IMR-90 (cell line): ENCODE results near the gene SEC22A. TPM values are rescaled to one million over a fixed set of nuclear protein-coding genes. Genes with fewer than 3 reads are reported as not detected.

Source experiments
- ATAC-seq: fragments of 200-7000 bp; cut with Tn5 transposase; 2 replicates; pipeline ENCODE4 v1.9.1; 2020; ENCODE audit warnings: low read depth, mild to moderate bottlenecking, moderate library complexity
- BruUV-seq: library from RNA; stranded (reverse); fragments of 400-500 nt; replicated peaks from 2 replicates; lab custom pipeline; 2021; lab: Mats Ljungman, UMichigan
- CTCF ChIA-PET: fragments of 300-600 bp; formaldehyde crosslinking; extraction: SDS; loops from one replicate; lab custom pipeline; 2021; ENCODE audit warnings: antibody characterized with exemption; lab: Yijun Ruan, JAX
- POLR2A ChIA-PET: fragments of 300-600 bp; sonication (Branson Sonifier 250); formaldehyde crosslinking; loops from one replicate; lab custom pipeline; 2022; ENCODE audit warnings: antibody characterized with exemption; ENCODE audit not compliant: unreplicated experiment; lab: Charles Lee
- DNase-seq: peaks from one replicate; pipeline ENCODE4 v3.0.0; 2013
- H2AFZ ChIP-seq: replicated peaks from 2 replicates; pipeline ENCODE3; 2013; ENCODE audit warnings: low read length, mild to moderate bottlenecking; ENCODE audit not compliant: poor library complexity
- H2AK5ac ChIP-seq: 2 replicates; pipeline ENCODE4 v1.6.1; 2013; ENCODE audit warnings: low read depth, low read length, inconsistent platforms
- H2AK9ac ChIP-seq: replicated peaks from 2 replicates; pipeline ENCODE3; 2013; ENCODE audit warnings: mild to moderate bottlenecking, low read depth, low read length, moderate library complexity; ENCODE audit not compliant: poor library complexity
- H2BK120ac ChIP-seq: 2 replicates; pipeline ENCODE4 v1.6.1; 2013; ENCODE audit warnings: low read depth, low read length, inconsistent platforms
- H2BK15ac ChIP-seq: 3 replicates; pipeline ENCODE4 v1.6.1; 2013; ENCODE audit warnings: low read depth, low read length, inconsistent platforms
- H2BK20ac ChIP-seq: 2 replicates; pipeline ENCODE4 v1.6.1; 2013; ENCODE audit warnings: low read depth, mild to moderate bottlenecking, inconsistent platforms, low read length, moderate library complexity
- H2BK5ac ChIP-seq: 2 replicates; pipeline ENCODE4 v1.6.1; 2013; ENCODE audit warnings: mild to moderate bottlenecking, low read depth, low read length, inconsistent platforms; ENCODE audit not compliant: poor library complexity, severe bottlenecking
- H3K14ac ChIP-seq: replicated peaks from 2 replicates; pipeline ENCODE4 v1.6.1; 2013; ENCODE audit warnings: low read depth, low read length, inconsistent platforms
- H3K18ac ChIP-seq: 2 replicates; pipeline ENCODE4 v1.6.1; 2013; ENCODE audit warnings: low read depth, low read length, control low read depth
- H3K23ac ChIP-seq: 2 replicates; pipeline ENCODE4 v1.6.1; 2013; ENCODE audit warnings: low read depth, low read length, inconsistent platforms
- H3K27ac ChIP-seq: 2 replicates; pipeline ENCODE4 v1.5.1; 2013; ENCODE audit warnings: mild to moderate bottlenecking, control low read depth, low read length; ENCODE audit not compliant: insufficient read depth
- H3K27me3 ChIP-seq: 2 replicates; pipeline ENCODE4 v1.6.1; 2013; ENCODE audit warnings: low read length; ENCODE audit not compliant: control insufficient read depth, insufficient read depth
- H3K36me3 ChIP-seq: 2 replicates; pipeline ENCODE4 v1.6.1; 2013; ENCODE audit warnings: low read length, mixed read lengths; ENCODE audit not compliant: control insufficient read depth, insufficient read depth
- H3K4ac ChIP-seq: 2 replicates; pipeline ENCODE4 v1.6.1; 2013; ENCODE audit warnings: low read depth, low read length, inconsistent platforms
- H3K4me1 ChIP-seq: 2 replicates; pipeline ENCODE4 v1.6.1; 2013; ENCODE audit warnings: low read length, mixed read lengths; ENCODE audit not compliant: control insufficient read depth, insufficient read depth
- H3K4me2 ChIP-seq: 2 replicates; pipeline ENCODE4 v1.6.1; 2013; ENCODE audit warnings: low read depth, mild to moderate bottlenecking, control low read depth, low read length, moderate library complexity
- H3K4me3 ChIP-seq: 2 replicates; pipeline ENCODE4 v1.5.1; 2013; ENCODE audit warnings: low read depth, mild to moderate bottlenecking, control low read depth, low read length, moderate library complexity; ENCODE audit not compliant: insufficient read depth
- H3K56ac ChIP-seq: 2 replicates; pipeline ENCODE4 v1.6.1; 2013; ENCODE audit warnings: low read length, inconsistent platforms; ENCODE audit not compliant: insufficient read depth; ENCODE audit errors: extremely low read depth
- H3K79me1 ChIP-seq, 2 experiments: 2 replicates each; pipeline ENCODE4 v1.6.1; 2013; ENCODE audit warnings: low read length in 2 of 2, inconsistent platforms in 1 of 2, low read depth in 1 of 2
- H3K9ac ChIP-seq: 2 replicates; pipeline ENCODE4 v1.6.1; 2013; ENCODE audit warnings: low read depth, low read length, control low read depth
- H3K9me1 ChIP-seq: 2 replicates; pipeline ENCODE4 v1.6.1; 2013; ENCODE audit warnings: low read length, inconsistent platforms; ENCODE audit not compliant: insufficient read depth
- H3K9me3 ChIP-seq: 2 replicates; pipeline ENCODE4 v1.6.1; 2013; ENCODE audit warnings: low read length; ENCODE audit not compliant: control insufficient read depth, insufficient read depth
- H4K20me1 ChIP-seq: 2 replicates; pipeline ENCODE4 v1.6.1; 2013; ENCODE audit warnings: low read length, inconsistent platforms; ENCODE audit not compliant: insufficient read depth
- H4K5ac ChIP-seq: 2 replicates; pipeline ENCODE4 v1.6.1; 2013; ENCODE audit warnings: mild to moderate bottlenecking, low read depth, low read length, control low read depth
- H4K8ac ChIP-seq, 2 experiments: 2 replicates each; pipeline ENCODE4 v1.6.1; 2013; ENCODE audit warnings: low read depth in 2 of 2, low read length in 2 of 2, control low read depth in 1 of 2, inconsistent platforms in 1 of 2
- H4K91ac ChIP-seq: 2 replicates; pipeline ENCODE4 v1.6.1; 2013; ENCODE audit warnings: low read depth, low read length, inconsistent platforms; ENCODE audit not compliant: insufficient read depth
- BHLHE40 ChIP-seq: fragments of 150-350 bp; IDR thresholded peaks from 2 replicates; pipeline ENCODE4 v1.6.1; 2016; ENCODE audit warnings: mild to moderate bottlenecking, low read depth, low read length
- CEBPB ChIP-seq: IDR thresholded peaks from 2 replicates; pipeline ENCODE4 v1.6.1; 2012; ENCODE audit warnings: low read depth, low read length, improper control_type of control experiment
- CHD1 ChIP-seq: IDR thresholded peaks from 2 replicates; pipeline ENCODE4 v1.6.1; 2012; ENCODE audit warnings: low read depth, low read length, improper control_type of control experiment
- CTCF ChIP-seq: conservative IDR thresholded peaks from 2 replicates; pipeline ENCODE4 v1.5.1; 2012; ENCODE audit warnings: mild to moderate bottlenecking, low read depth, low read length, improper control_type of control experiment
- ELK1 ChIP-seq: fragments of 150-350 bp; IDR thresholded peaks from 2 replicates; pipeline ENCODE4 v1.6.1; 2016; ENCODE audit warnings: low read depth, mild to moderate bottlenecking, low read length, moderate library complexity, borderline replicate concordance
- FOS ChIP-seq: fragments of 150-350 bp; IDR thresholded peaks from 2 replicates; pipeline ENCODE4 v1.6.1; 2016; ENCODE audit warnings: low read depth, low read length
- MAFK ChIP-seq: IDR thresholded peaks from 2 replicates; pipeline ENCODE4 v1.6.1; 2012; ENCODE audit warnings: low read depth, low read length, improper control_type of control experiment
- MAZ ChIP-seq: IDR thresholded peaks from 2 replicates; pipeline ENCODE4 v1.6.1; 2012; ENCODE audit warnings: low read depth, mild to moderate bottlenecking, low read length, improper control_type of control experiment, moderate library complexity, borderline replicate concordance
- MXI1 ChIP-seq: IDR thresholded peaks from 2 replicates; pipeline ENCODE4 v1.6.1; 2012; ENCODE audit warnings: low read depth, mild to moderate bottlenecking, low read length, moderate library complexity, borderline replicate concordance
- NFE2L2 ChIP-seq: fragments of 150-350 bp; IDR thresholded peaks from 2 replicates; pipeline ENCODE4 v1.6.1; 2016; ENCODE audit warnings: low read depth, mild to moderate bottlenecking, low read length
- POLR2A ChIP-seq: IDR thresholded peaks from 2 replicates; pipeline ENCODE4 v1.6.1; 2012; ENCODE audit warnings: mild to moderate bottlenecking, low read depth, low read length
- RAD21 ChIP-seq: IDR thresholded peaks from 2 replicates; pipeline ENCODE4 v1.6.1; 2012; ENCODE audit warnings: low read length, improper control_type of control experiment
- RCOR1 ChIP-seq: IDR thresholded peaks from 2 replicates; pipeline ENCODE4 v1.6.1; 2012; ENCODE audit warnings: mild to moderate bottlenecking, low read length, improper control_type of control experiment; ENCODE audit not compliant: insufficient replicate concordance
- RFX5 ChIP-seq: IDR thresholded peaks from 2 replicates; pipeline ENCODE4 v1.8.0; 2012; ENCODE audit warnings: low read depth, mild to moderate bottlenecking, low read length, moderate library complexity
- SMC3 ChIP-seq: fragments of 150-350 bp; IDR thresholded peaks from 2 replicates; pipeline ENCODE4 v1.6.1; 2016; ENCODE audit warnings: low read depth, mild to moderate bottlenecking, antibody characterized with exemption, low read length, moderate library complexity
- USF2 ChIP-seq: fragments of 150-350 bp; IDR thresholded peaks from 2 replicates; pipeline ENCODE4 v1.6.1; 2017; ENCODE audit warnings: mild to moderate bottlenecking, antibody characterized with exemption, low read length, low read depth
- WGBS, 2 experiments: methylation state at CpG; one replicate each; pipeline versions ENCODE4 v1.1.5 to v1.1.7; 2013; ENCODE audit warnings: missing lambda C conversion rate in 2 of 2; ENCODE audit not compliant: insufficient read length in 1 of 2; ENCODE audit errors: extremely low coverage in 2 of 2; 5-methylcytosine and 5-hydroxymethylcytosine counted together
- dilution Hi-C: fragments of 300-500 bp; cut with HindIII; formaldehyde crosslinking; loops from one replicate; pipeline ENCODE4 v1.14.3; 2018; ENCODE audit warnings: low sequenced_read_pairs; ENCODE audit not compliant: unreplicated experiment
- in situ Hi-C: fragments of 300-500 bp; cut with MboI; formaldehyde crosslinking; loops from 3 replicates; pipeline ENCODE4 v1.14.3; 2019; ENCODE audit warnings: low sequenced_read_pairs, inconsistent platforms, mixed read lengths
- intact Hi-C: fragments of 100-400 bp; cut with micrococcal nuclease; formaldehyde crosslinking; loops from 2 replicates; pipeline ENCODE4 v1.10.0; 2022
- polyA plus RNA-seq, 3 experiments: library from polyadenylated mRNA; depleted of rRNA; stranded (reverse); fragments of >200 nt; gene quantifications; 2 replicates each; pipeline ENCODE4 v1.2.3, GENCODE V29; 2012; ENCODE audit warnings: low replicate concordance in 1 of 3
- total RNA-seq: library from RNA; depleted of rRNA; stranded (reverse); fragments of >200 nt; gene quantifications from 2 replicates; pipeline ENCODE4 v1.2.3, GENCODE V29; 2012

The SEC22A gene
- total and polyA plus RNA-seq, 2 of the 4 experiments (the other 2 are of a cell fraction), result 17.5 to 36.0 TPM

GRCh38 chr3:123276346-123277006 lies 74.7 kb downstream of the SEC22A start:
- no peak overlapping the region for H3K18ac ChIP-seq
- no peak for DNase-seq
- no peak overlapping the region for H2BK5ac ChIP-seq
- H3K23ac ChIP-seq, result no peak overlapping the region
- H2AK9ac ChIP-seq, result no peak overlapping the region
- H3K9ac ChIP-seq, result no peak overlapping the region
- H3K4ac ChIP-seq, result no peak overlapping the region
- H3K4me1 ChIP-seq, result peaks cover 2% of the 10 kb centered on the region; the same call in 1 of the 2 replicates
- H3K27me3 ChIP-seq, result no peaks in the 10 kb centered on the region
- H3K9me1 ChIP-seq, result peaks cover 5% of the 10 kb centered on the region; the same call in 1 of the 2 replicates
- no peak overlapping the region for H4K8ac ChIP-seq
- TF ChIP-seq CTCF, result no peak
- no peak for TF ChIP-seq USF2
- TF ChIP-seq MXI1, result no peak
- TF ChIP-seq POLR2A, result no peak
- TF ChIP-seq NFE2L2, result no peak
- no peak for TF ChIP-seq MAZ
- no peak for TF ChIP-seq RCOR1
- no peak for TF ChIP-seq CEBPB
- TF ChIP-seq SMC3, result no peak
- no peak for TF ChIP-seq ELK1
- no peak for TF ChIP-seq RFX5
- no peak for TF ChIP-seq FOS
- no peak for TF ChIP-seq CHD1
- TF ChIP-seq BHLHE40, result no peak
- TF ChIP-seq MAFK, result no peak
- TF ChIP-seq RAD21, result no peak
- no peak for ATAC-seq
- ChIA-PET CTCF (interaction anchor here (1.0 kb wide), 1 partner anchor 10 kb away, joined by 4 read pairs; no protein-coding TSS in a partner anchor), POLR2A (no interaction called here)
- no peaks in the 10 kb centered on the region for H3K9me3 ChIP-seq
- H2AK5ac ChIP-seq, result no peak overlapping the region
- no peak overlapping the region for H4K91ac ChIP-seq
- no TSS peak for BruUV-seq
- H3K4me2 ChIP-seq, result no peak overlapping the region
- intact Hi-C loops, result no loop called here
- WGBS, 2 experiments, result 82% methylated on average over 5 of the region's 10 CpGs; no CpG with 5 or more reads in 1 of the 2 experiments
- H3K56ac ChIP-seq, result no peak overlapping the region
- H3K36me3 ChIP-seq, result 0 out of 2 replicates have a peak, but pooled peaks cover 1% of the 10 kb centered on the region
- dilution Hi-C loops, result no loop called here
- H3K79me1 ChIP-seq, result no peaks in the 10 kb centered on the region; a peak in 1 of 4 replicates
- H3K14ac ChIP-seq, result no peak overlapping the region
- H4K5ac ChIP-seq, result no peak overlapping the region
- H3K27ac ChIP-seq, result no peak overlapping the region
- no peak overlapping the region for H2BK15ac ChIP-seq
- H4K20me1 ChIP-seq, result no peaks in the 10 kb centered on the region
- no peak overlapping the region for H2BK120ac ChIP-seq
- in situ Hi-C loops, result no loop called here
- H2AFZ ChIP-seq, result no peak overlapping the region
- no peak overlapping the region for H3K4me3 ChIP-seq
- H2BK20ac ChIP-seq, result no peak overlapping the region
